Activated CD8-positive, alpha-beta memory T cell treated with anti-CD3 and anti-CD28 coated beads, Interleukin-2, amount 10 ng/mL, durations not matched to agents 7 days and 5 days (primary cell): ENCODE results near the gene CORO6. TPM values are rescaled to one million over a fixed set of nuclear protein-coding genes. Genes with fewer than 3 reads are reported as not detected.

ENCODE experiments used
- ATAC-seq: fragments of 150-1000 bp; cut with Tn5 transposase; one replicate; pipeline ENCODE4 v1.10.0; 2021; ENCODE audit warnings: moderate library complexity
- CTCF ChIA-PET: fragments of 350-600 bp; sonication (Branson Sonifier 250); formaldehyde crosslinking; loops from one replicate; lab custom pipeline; 2021; ENCODE audit warnings: antibody characterized with exemption; lab: Charles Lee
- DNase-seq: peaks from one replicate; pipeline ENCODE4 v3.0.0-alpha.2; 2020
- H3K27ac Mint-ChIP-seq: one replicate; pipeline ENCODE4 v1.8.0; 2021; ENCODE audit warnings: mild to moderate bottlenecking, mixed read lengths
- H3K27me3 Mint-ChIP-seq: one replicate; pipeline ENCODE4 v1.8.0; 2021; ENCODE audit warnings: mixed read lengths
- H3K36me3 Mint-ChIP-seq: one replicate; pipeline ENCODE4 v1.8.0; 2021; ENCODE audit warnings: mild to moderate bottlenecking, mixed read lengths
- H3K4me1 Mint-ChIP-seq: one replicate; pipeline ENCODE4 v1.8.0; 2021; ENCODE audit warnings: mixed read lengths
- H3K4me3 Mint-ChIP-seq: one replicate; pipeline ENCODE4 v1.8.0; 2021; ENCODE audit warnings: mild to moderate bottlenecking, moderate library complexity, mixed read lengths
- H3K9me3 Mint-ChIP-seq: one replicate; pipeline ENCODE4 v1.8.0; 2022; ENCODE audit warnings: low read depth, mixed read lengths
- total RNA-seq, 2 experiments: library from RNA; stranded (reverse); gene quantifications; one replicate each; pipeline ENCODE4 v1.2.3, GENCODE V29; 2021

The CORO6 gene
- total RNA-seq, 2 experiments from 2014 or later = 2.7 to 7.0 TPM

- Mint-ChIP-seq H3K4me3 (peak overlapping the region; percentile 80), H3K4me1 (peaks cover 44% of the 10 kb centered on the region), H3K27ac (peak overlapping the region; percentile 95), H3K27me3 (peaks cover 12% of the 10 kb centered on the region), H3K9me3 (no peaks in the 10 kb centered on the region), H3K36me3 (no peaks in the 10 kb centered on the region)
- DNase-seq (no peak), ATAC-seq (no peak)
- CTCF ChIA-PET = interaction anchor here (0.8 to 24.4 kb wide), 36 partner anchors 10 to 703 kb away, joined by 3 to 458 read pairs (median 6); partner anchors contain the start of genes ABHD15, ANKRD13B, MYO18A and NUFIP2
These were observed 6.2 kb downstream of the CORO6 start for GRCh38 chr17:29616300-29617048.

DNA sequence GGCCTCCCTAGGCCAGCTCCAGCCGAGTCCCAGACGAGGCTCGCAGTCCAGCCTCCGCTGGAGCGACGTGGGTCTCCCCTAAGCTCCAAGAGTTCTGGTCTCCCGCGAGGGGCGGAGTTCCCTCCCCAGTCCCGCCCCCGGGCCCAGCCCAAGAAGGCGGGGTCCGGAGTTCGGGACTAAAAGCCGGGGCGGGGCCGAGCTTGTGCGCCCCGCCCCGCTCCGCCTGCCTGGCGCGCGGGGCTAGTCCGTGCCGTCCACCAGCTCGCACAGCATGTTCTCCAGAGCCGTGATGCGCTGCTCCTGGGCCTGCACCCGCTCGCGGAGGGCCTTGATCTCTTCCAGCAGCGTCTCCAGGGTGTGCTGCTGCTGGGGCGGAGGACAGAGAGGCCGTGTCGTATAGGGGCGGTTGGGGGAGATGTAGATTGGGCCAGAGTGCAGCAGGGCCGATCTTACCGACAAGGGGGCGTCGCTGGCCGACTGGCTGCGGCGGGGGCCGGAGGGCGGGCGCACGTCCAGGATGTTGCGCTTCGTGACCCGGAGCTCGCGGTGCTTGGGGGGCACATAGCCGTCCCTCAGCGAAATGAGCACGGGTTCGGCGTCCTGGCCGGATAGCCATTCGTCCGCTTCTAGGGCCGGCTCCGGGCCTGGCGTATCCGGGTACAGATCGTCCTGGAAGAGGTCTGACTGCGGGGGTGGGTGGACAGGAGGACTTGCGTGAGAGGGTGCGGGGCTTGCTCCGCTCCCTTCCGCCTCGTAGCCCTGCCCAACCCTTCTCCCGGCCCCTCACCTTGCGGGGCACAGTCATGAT is 7.0 kb downstream of the CORO6 start:
- peak overlapping the region; percentile 80 for H3K4me3 Mint-ChIP-seq
- no peaks in the 10 kb centered on the region for H3K9me3 Mint-ChIP-seq
- peak; percentile 66 for ATAC-seq
- H3K36me3 Mint-ChIP-seq = no peaks in the 10 kb centered on the region
- H3K27me3 Mint-ChIP-seq = peaks cover 12% of the 10 kb centered on the region
- CTCF ChIA-PET = interaction anchor here (0.7 to 24.4 kb wide), 18 partner anchors 11 to 492 kb away, joined by 3 to 458 read pairs (median 5); partner anchors contain the start of genes ABHD15, ANKRD13B, MYO18A and NUFIP2
- H3K27ac Mint-ChIP-seq = peak overlapping the region; percentile 95
- H3K4me1 Mint-ChIP-seq = peaks cover 44% of the 10 kb centered on the region
- DNase-seq = peak; percentile 92

DNA sequence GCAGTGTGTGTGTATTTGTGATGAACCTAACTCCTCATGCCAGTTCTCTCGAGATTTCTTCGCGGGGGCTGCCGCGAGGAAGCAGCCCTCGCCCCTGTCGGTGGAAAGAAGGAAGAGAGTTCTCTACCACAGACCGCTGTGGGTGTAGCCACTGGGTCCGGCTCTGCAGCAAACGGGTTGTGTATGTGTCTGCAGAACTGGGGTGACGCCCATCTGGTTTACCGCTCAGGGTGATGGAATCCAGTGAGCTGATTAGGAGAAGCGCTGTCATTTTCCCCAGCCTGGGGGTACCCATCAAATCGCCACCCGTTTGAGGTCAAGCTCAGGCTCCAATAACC is 7.7 kb downstream of the CORO6 start:
- DNase-seq (peak; percentile 96), ATAC-seq (peak; percentile 41)
- Mint-ChIP-seq H3K4me3 (peak overlapping the region; percentile 80), H3K9me3 (no peaks in the 10 kb centered on the region), H3K27me3 (peaks cover 8% of the 10 kb centered on the region), H3K36me3 (no peaks in the 10 kb centered on the region), H3K27ac (peak overlapping the region; percentile 95), H3K4me1 (peaks cover 44% of the 10 kb centered on the region)
- CTCF ChIA-PET = interaction anchor here (0.6 to 24.4 kb wide), 12 partner anchors 10 to 491 kb away, joined by 3 to 458 read pairs (median 6); partner anchors contain the start of genes ABHD15, ANKRD13B, SSH2 and TP53I13

- peak overlapping the region; percentile 80 for H3K4me3 Mint-ChIP-seq
- H3K9me3 Mint-ChIP-seq = no peaks in the 10 kb centered on the region
- no peaks in the 10 kb centered on the region for H3K36me3 Mint-ChIP-seq
- DNase-seq (no peak), ATAC-seq (no peak)
- peak overlapping the region; percentile 95 for H3K27ac Mint-ChIP-seq
- CTCF ChIA-PET = interaction anchor here (0.6 to 24.4 kb wide), 13 partner anchors 9 to 490 kb away, joined by 3 to 458 read pairs (median 5); partner anchors contain the start of genes ABHD15, ANKRD13B, SSH2 and TP53I13
- H3K27me3 Mint-ChIP-seq = peaks cover 3% of the 10 kb centered on the region
- peaks cover 44% of the 10 kb centered on the region for H3K4me1 Mint-ChIP-seq
These were observed 8.2 kb downstream of the CORO6 start for GRCh38 chr17:29614349-29615047.

GRCh38 chr17:29613856-29614255 is 8.9 kb downstream of the CORO6 start:
- no peaks in the 10 kb centered on the region for H3K9me3 Mint-ChIP-seq
- H3K27me3 Mint-ChIP-seq = peaks cover 3% of the 10 kb centered on the region
- peak overlapping the region; percentile 70 for H3K27ac Mint-ChIP-seq
- ATAC-seq (no peak), DNase-seq (no peak)
- CTCF ChIA-PET = interaction anchor here (0.7 to 24.4 kb wide), 15 partner anchors 9 to 316 kb away, joined by 3 to 458 read pairs (median 4); partner anchors contain the start of genes ABHD15, ANKRD13B, SSH2 and TP53I13
- H3K4me3 Mint-ChIP-seq = peak overlapping the region; percentile 51
- H3K4me1 Mint-ChIP-seq = peaks cover 44% of the 10 kb centered on the region
- no peaks in the 10 kb centered on the region for H3K36me3 Mint-ChIP-seq

GRCh38 chr17:29613352-29613837 is 9.3 kb downstream of the CORO6 start:
- Mint-ChIP-seq H3K4me1 (peaks cover 43% of the 10 kb centered on the region), H3K27ac (no peak overlapping the region), H3K4me3 (peak overlapping the region; percentile 51)

GRCh38 chr17:29612404-29613280 is 10.1 kb downstream of the CORO6 start:
- Mint-ChIP-seq H3K27me3 (peaks cover 3% of the 10 kb centered on the region), H3K36me3 (no peaks in the 10 kb centered on the region), H3K9me3 (no peaks in the 10 kb centered on the region), H3K4me1 (peaks cover 39% of the 10 kb centered on the region), H3K4me3 (no peak overlapping the region), H3K27ac (no peak overlapping the region)
- DNase-seq (no peak), ATAC-seq (no peak)
- CTCF ChIA-PET = interaction anchor here (0.6 to 24.4 kb wide), 14 partner anchors 7 to 317 kb away, joined by 3 to 458 read pairs (median 4); partner anchors contain the start of genes ABHD15, ANKRD13B, CORO6 and SSH2

More at GRCh38 chr17:29613352-29613837, 9.3 kb downstream of the CORO6 start:
- CTCF ChIA-PET = interaction anchor here (0.6 to 24.4 kb wide), 16 partner anchors 8 to 317 kb away, joined by 3 to 458 read pairs (median 4); partner anchors contain the start of genes ABHD15, ANKRD13B, CORO6 and SSH2
- Mint-ChIP-seq H3K36me3 (no peaks in the 10 kb centered on the region), H3K27me3 (peaks cover 3% of the 10 kb centered on the region), H3K9me3 (no peaks in the 10 kb centered on the region)
- DNase-seq (peak; percentile 95), ATAC-seq (peak; percentile 44)

GRCh38 chr17:29612094-29612403 is 10.7 kb downstream of the CORO6 start:
- ATAC-seq (no peak), DNase-seq (no peak)
- no peak overlapping the region for H3K4me3 Mint-ChIP-seq
- H3K27me3 Mint-ChIP-seq = peaks cover 3% of the 10 kb centered on the region
- no peaks in the 10 kb centered on the region for H3K9me3 Mint-ChIP-seq
- H3K27ac Mint-ChIP-seq = no peak overlapping the region
- peaks cover 33% of the 10 kb centered on the region for H3K4me1 Mint-ChIP-seq
- no peaks in the 10 kb centered on the region for H3K36me3 Mint-ChIP-seq
- CTCF ChIA-PET = interaction anchor here (24.4 kb wide), 1 partner anchor 35 kb away, joined by 458 read pairs; the partner anchor contains the start of genes ABHD15 and TP53I13

GRCh38 chr17:29611351-29612093 is 11.2 kb downstream of the CORO6 start:
- Mint-ChIP-seq H3K27ac (no peak overlapping the region), H3K4me3 (no peak overlapping the region), H3K9me3 (no peaks in the 10 kb centered on the region), H3K27me3 (no peaks in the 10 kb centered on the region), H3K36me3 (no peaks in the 10 kb centered on the region), H3K4me1 (peaks cover 28% of the 10 kb centered on the region)
- no peak for DNase-seq
- no peak for ATAC-seq
- CTCF ChIA-PET = interaction anchor here (24.4 kb wide), 1 partner anchor 34 kb away, joined by 458 read pairs; the partner anchor contains the start of genes ABHD15 and TP53I13

DNA sequence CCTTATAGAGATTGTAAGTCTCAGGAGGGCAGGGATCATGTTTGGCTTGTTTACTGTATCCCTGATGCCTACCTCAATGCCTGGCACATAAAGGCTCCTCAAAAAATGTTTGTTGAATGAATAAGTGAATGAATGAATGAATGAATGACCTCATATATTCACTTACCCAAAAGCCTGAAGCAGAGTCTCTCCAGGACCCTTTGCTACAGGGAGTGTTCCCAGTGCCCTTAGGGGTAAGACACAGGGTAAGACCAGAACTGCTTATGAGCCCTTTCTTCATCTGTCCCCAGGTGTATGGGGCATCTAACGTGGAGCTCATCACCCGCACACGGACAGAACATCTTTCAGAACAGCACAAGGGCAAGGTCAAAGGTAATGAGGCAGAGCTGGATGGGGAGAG is 12.3 kb downstream of the CORO6 start:
- no peak for DNase-seq

GRCh38 chr17:29608986-29609385 is 13.7 kb downstream of the CORO6 start:
- DNase-seq (no peak), ATAC-seq (no peak)
- Mint-ChIP-seq H3K36me3 (no peaks in the 10 kb centered on the region), H3K9me3 (no peaks in the 10 kb centered on the region), H3K4me1 (peaks cover 4% of the 10 kb centered on the region), H3K27ac (no peak overlapping the region), H3K27me3 (no peaks in the 10 kb centered on the region), H3K4me3 (no peak overlapping the region)
- CTCF ChIA-PET = interaction anchor here (1.2 to 24.4 kb wide), 3 partner anchors 8 to 32 kb away, joined by 3 to 458 read pairs (median 3); partner anchors contain the start of genes ABHD15 and TP53I13

More for the DNA sequence above, 12.3 kb downstream of the CORO6 start:
- H3K4me1 Mint-ChIP-seq = peaks cover 18% of the 10 kb centered on the region
- H3K27ac Mint-ChIP-seq = no peak overlapping the region
- H3K4me3 Mint-ChIP-seq = no peak overlapping the region
- H3K36me3 Mint-ChIP-seq = no peaks in the 10 kb centered on the region
- no peak for ATAC-seq
- no peaks in the 10 kb centered on the region for H3K27me3 Mint-ChIP-seq
- no peaks in the 10 kb centered on the region for H3K9me3 Mint-ChIP-seq
- CTCF ChIA-PET = interaction anchor here (1.5 to 24.4 kb wide), 2 partner anchors 17 to 33 kb away, joined by 4 to 458 read pairs; partner anchors contain the start of genes ABHD15, ANKRD13B and TP53I13
